Retinal pigment epithelial cell (primary cell): ENCODE data around the gene KDM2A.

Experiments used
- DNase-seq: peaks from one replicate; pipeline ENCODE4 v3.0.0-alpha.2; 2010; ENCODE audit warnings: low read depth
- H3K4me3 ChIP-seq: 2 replicates; pipeline ENCODE4 v1.5.1; 2011; ENCODE audit warnings: mild to moderate bottlenecking, low read length, control low read depth, moderate library complexity
- CTCF ChIP-seq: conservative IDR thresholded peaks from 2 replicates; pipeline ENCODE4 v1.5.1; 2011; ENCODE audit warnings: low read depth, low read length, control low read depth, inconsistent platforms

Gene KDM2A

GRCh38 chr11:67238894-67239782 lies 120.1 kb downstream of the KDM2A start:
- no peak for DNase-seq
- peak overlapping the region; percentile 42 for H3K4me3 ChIP-seq
- TF ChIP-seq CTCF = no peak

- peak overlapping the region; percentile 95 for H3K4me3 ChIP-seq
- no peak for TF ChIP-seq CTCF
- peak; percentile 98 for DNase-seq
Observed at GRCh38 chr11:67239783-67240575, 120.9 kb downstream of the KDM2A start.

- peak overlapping the region; percentile 95 for H3K4me3 ChIP-seq
- DNase-seq = peak; percentile 83
- TF ChIP-seq CTCF = no peak
Observed at GRCh38 chr11:67240576-67241389, 121.7 kb downstream of the KDM2A start.

GRCh38 chr11:67242548-67242947 lies 123.5 kb downstream of the KDM2A start:
- TF ChIP-seq CTCF = no peak
- peak overlapping the region; percentile 95 for H3K4me3 ChIP-seq
- no peak for DNase-seq

GRCh38 chr11:67243051-67243450 lies 124.0 kb downstream of the KDM2A start:
- no peak overlapping the region for H3K4me3 ChIP-seq
- DNase-seq = no peak
- no peak for TF ChIP-seq CTCF

GRCh38 chr11:67245046-67245445 lies 126.0 kb downstream of the KDM2A start:
- TF ChIP-seq CTCF = no peak
- H3K4me3 ChIP-seq = no peak overlapping the region
- DNase-seq = no peak
